ENCODE results near the gene FTH1. TPM values are rescaled to one million over a fixed set of nuclear protein-coding genes. Genes with fewer than 3 reads are reported as not detected.

The FTH1 gene
- total and polyA plus RNA-seq, 2 of the 13 experiments (the other 11 are each of a cell fraction or from before 2014, with no cell fraction given), result 607 to 760 TPM

GRCh38 chr11:61967116-61967923 is at the start of gene FTH1 (continued):
- TF ChIP-seq ZXDC (CRISPR knock-in tag; IDR thresholded peaks at IDR 0.05), result peak; percentile 73; the same call in 1 of the 2 replicates
- no peak for TF ChIP-seq SNRNP70 (IDR thresholded peaks at IDR 0.05; ENCODE audit: low read depth, low read length)
- TF ChIP-seq ZNF12 (CRISPR knock-in tag; IDR thresholded peaks at IDR 0.05), result no peak
- no peak for TF ChIP-seq CEBPG (CRISPR knock-in tag; IDR thresholded peaks at IDR 0.05)
- TF ChIP-seq DBP (CRISPR knock-in tag; IDR thresholded peaks at IDR 0.05; ENCODE audit: not compliant biosample characterization), result no peak
- peak; percentile 15; the same call in 1 of the 2 replicates for TF ChIP-seq FOXK1 (CRISPR knock-in tag; IDR thresholded peaks at IDR 0.05; ENCODE audit: borderline replicate concordance, low read depth)
- no peak for TF ChIP-seq TP53 (CRISPR knock-in tag; conservative IDR thresholded peaks at IDR 0.05)
- no peak for TF ChIP-seq ZNF335 (CRISPR knock-in tag; IDR thresholded peaks at IDR 0.05)
- peak; percentile 60; the same call in 1 of the 2 replicates for TF ChIP-seq ZNF580 (CRISPR knock-in tag; IDR thresholded peaks at IDR 0.05; ENCODE audit: borderline replicate concordance, low read depth)
- no peak for TF ChIP-seq ATRX (CRISPR knock-in tag; IDR thresholded peaks at IDR 0.05; ENCODE audit: borderline replicate concordance)
- TF ChIP-seq THYN1 (CRISPR knock-in tag; IDR thresholded peaks at IDR 0.05; ENCODE audit: borderline replicate concordance, low read depth), result no peak
- TF ChIP-seq JUN (CRISPR knock-in tag; IDR thresholded peaks at IDR 0.05), result no peak
- no peak for TF ChIP-seq SMARCC2 (IDR thresholded peaks at IDR 0.05)
- TF ChIP-seq ZNF609 (CRISPR knock-in tag; IDR thresholded peaks at IDR 0.05; ENCODE audit: borderline replicate concordance), result no peak
- TF ChIP-seq SMAD3 (CRISPR knock-in tag; IDR thresholded peaks at IDR 0.05), result peak; percentile 81
- TF ChIP-seq RFXANK (CRISPR knock-in tag; IDR thresholded peaks at IDR 0.05), result 0 out of 2 replicates have a peak, but pooled peaks have one; percentile 25
- TF ChIP-seq ZNF605 (CRISPR knock-in tag; IDR thresholded peaks at IDR 0.05), result no peak; the same call in 1 of the 2 replicates
- TF ChIP-seq DNMT3B (CRISPR knock-in tag; conservative IDR thresholded peaks at IDR 0.05), result 0 out of 2 replicates have a peak, but pooled peaks have one; percentile 10
- TF ChIP-seq ZFP36L2 (CRISPR knock-in tag; IDR thresholded peaks at IDR 0.05), result no peak
- no peak for TF ChIP-seq TCF7L2 (IDR thresholded peaks at IDR 0.05; ENCODE audit: low read depth, low read length)
- TF ChIP-seq TBX3 (IDR thresholded peaks at IDR 0.05; ENCODE audit: borderline replicate concordance), result no peak
- TF ChIP-seq NFE2L2 (IDR thresholded peaks at IDR 0.05; ENCODE audit: low read length), result no peak
- TF ChIP-seq MED1 (CRISPR knock-in tag; IDR thresholded peaks at IDR 0.05), result peak; percentile 83

Measured in HepG2 (cell line).